AML-193 (cell line): ENCODE results near the gene TFB1M.
"Not testable (repeated sequence)": the region's sequence is repeated elsewhere in the genome, so short reads cannot be mapped to it uniquely, and the experiment has no call there.

Source experiments
- DNase-seq, 2 experiments: peaks; one replicate each; lab custom pipeline; 2025; lab: John Stamatoyannopoulos, UW

The TFB1M gene

DNA sequence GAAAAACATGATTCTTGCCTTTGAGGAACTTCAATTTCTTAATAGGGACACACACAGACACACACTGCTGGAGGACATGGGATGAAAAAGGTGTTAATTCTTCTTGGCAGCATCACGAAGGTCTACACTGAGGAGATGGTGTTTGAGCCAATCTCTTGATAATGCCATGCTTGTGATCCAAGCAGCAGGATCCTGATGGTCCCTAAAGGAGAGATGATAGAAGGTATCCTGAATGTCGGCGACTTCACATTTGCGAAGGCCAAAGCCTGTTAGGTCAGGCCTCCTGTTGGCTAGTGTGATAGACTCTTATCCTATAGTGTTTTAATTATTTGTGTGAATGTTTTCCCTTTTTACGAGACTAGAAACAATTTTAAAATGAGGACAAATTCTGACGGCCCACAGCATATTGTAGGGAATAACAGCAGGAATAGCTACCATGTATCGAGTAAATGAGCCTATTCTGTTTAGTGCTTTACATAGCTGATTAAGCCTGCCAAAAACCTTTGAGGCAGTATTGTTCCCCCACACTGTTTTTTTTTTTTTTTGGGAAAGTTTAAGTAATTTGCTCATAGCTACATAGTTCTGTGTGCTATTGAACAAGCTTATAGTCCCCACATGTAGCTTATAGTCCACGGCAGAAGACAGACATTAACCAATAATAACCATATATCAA lies 15.3 kb upstream of the TFB1M start:
- no peak for DNase-seq

DNA sequence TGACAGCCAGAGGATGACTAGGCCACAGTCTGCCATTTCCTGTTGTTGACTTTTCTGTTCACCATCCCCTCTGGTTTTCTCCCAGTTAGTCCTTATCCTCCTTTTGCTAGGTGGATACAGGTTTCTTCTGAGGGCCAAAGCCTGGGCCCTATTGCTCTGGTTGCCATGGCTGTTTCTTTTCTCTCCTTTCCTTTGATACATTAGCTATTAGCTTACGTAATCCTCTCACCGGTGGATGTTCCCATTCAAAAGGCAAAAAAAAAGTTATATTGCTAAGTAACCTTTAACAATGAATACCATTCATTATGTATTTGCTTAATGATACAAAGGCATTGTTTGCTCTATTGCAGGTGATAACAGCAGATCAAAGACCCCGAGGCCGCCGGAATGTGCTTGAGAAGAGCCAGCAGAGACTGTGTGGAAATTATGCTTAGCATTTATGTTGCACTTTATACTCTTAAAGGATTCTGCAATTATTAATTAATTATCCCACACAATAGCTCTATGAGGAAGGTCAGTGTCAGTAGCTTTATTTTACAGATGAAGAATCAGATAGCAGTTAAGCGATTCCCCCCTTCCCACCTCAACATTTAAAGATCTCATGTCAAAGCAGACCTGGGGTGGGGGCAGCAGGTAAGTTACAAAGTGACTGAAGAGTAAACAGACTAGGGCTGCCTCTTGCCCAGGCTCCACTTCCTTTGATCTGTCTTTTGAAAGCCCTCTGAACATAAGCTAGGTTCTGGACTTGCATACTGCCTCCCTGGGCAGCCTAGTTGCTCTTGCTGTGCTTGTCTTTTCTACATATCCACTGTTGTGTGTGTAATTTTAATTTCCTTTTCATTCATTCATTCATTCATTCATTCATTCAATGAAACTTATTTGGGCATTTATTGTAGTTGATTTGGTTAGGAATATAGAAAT lies 14.5 kb upstream of the TFB1M start:
- DNase-seq, result no peak

DNA sequence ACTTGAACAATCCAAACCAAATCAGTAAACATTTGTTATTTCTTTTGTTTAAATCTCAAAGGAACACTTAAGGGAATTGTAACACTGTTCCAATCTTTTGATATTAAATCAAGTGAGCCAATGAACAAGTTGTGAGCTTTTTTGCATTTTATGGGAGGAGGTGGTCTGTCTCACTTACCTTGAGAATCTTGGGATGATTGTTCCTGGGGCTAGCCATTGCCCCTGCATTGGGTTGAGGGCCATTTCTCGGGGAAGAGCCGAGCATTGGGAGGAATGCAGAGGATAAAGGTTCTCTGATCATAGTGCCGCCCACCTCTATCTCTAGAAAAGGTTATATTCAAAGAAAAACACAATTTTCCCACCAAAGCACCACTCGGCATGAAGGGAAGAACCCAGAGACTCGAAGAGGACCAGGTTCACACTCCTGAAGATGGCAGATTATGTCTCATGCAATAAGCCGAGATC lies 13.8 kb upstream of the TFB1M start:
- DNase-seq, result no peak

DNA sequence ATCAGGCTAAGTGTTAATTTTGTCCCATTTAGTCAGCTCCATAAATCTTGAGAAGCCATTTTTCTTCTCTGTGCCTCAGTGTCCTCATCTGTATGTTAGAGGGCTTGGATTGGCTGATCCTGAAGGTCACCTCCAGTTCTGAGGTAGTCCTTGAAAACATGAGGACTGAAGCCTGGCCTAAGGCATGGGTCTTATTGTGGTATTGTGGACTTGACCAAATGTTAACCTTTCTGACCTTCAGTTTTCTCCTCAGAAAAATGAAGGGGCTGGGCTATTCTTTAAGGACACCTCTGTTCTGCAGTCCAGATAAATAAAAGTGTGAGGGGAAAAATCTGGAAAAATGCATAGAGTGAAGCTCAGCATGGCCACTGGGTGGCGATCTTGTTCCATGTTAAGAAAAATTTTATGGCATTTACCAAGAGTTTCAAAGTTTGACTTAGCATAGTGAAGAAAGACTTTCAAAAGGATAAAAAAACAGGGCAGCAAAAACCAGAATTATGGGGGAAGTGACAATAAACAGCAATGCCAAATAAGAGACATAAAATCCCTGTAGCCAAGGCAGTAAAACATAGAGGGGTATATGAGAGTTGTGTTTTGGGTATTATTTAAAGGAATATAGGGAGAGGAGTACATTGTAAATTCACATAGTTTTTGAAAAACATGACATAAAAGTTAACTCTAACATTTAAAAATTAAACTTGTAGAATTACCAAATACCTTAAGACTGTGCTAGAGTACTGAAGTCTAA lies 13.2 kb upstream of the TFB1M start:
- peak; percentile 75 to 86 for DNase-seq

DNA sequence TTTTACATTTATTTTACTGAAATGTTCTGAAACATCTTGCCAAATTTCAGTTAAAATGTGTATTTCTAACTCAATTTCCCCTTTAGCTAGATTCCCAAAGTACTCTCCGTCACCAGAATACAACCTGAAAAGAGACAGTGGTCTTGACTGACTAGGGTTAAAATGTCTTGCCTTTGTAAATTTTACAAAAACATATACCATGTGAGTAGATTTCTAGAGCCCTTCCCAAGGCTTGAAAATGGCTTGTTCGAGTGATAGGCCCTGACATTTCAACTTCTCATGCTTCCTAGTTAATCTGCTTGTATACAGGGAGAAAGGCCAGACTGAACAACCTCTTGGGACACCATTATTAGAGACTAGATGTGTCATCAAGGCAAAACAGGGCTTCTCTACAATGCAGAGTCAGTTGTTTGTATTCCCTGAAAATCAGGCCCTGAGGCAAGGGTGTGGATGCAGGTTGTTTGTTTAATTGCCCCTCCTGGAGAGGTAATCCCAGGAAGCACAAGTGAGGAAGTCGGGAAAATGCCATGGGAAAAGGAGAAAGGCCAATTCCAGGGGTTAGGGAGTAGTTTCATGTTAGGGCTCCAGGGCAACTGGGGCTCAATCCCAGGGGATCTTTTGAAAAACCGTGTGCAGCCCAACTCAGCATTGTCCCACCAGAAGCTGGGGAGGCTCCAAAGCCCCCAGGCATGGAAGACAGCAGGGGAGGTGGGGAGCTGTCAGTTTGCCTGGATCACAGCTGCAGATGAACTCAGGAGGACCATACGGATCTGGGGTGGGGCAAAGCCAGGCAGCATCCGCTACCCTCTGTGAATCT lies 11.6 kb upstream of the TFB1M start:
- DNase-seq, result no peak

DNA sequence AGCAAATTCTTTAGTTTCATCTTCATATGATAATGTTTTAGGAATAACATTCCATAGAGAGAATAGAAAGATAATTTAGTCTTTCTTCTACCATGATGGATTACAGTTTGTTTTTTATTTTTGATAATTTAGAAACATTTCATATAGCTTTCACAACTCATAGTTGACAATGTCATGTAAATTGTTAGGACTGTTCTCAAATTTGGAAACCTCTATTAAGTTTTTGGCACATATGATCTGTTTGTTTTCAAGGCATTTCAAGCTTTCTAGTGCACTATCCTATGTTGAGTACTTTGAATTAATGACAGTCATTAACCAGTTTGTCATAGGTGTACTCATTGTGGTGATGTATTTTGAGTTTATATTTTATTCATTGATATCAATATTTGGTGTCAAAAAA lies 10.7 kb upstream of the TFB1M start:
- no peak for DNase-seq

DNA sequence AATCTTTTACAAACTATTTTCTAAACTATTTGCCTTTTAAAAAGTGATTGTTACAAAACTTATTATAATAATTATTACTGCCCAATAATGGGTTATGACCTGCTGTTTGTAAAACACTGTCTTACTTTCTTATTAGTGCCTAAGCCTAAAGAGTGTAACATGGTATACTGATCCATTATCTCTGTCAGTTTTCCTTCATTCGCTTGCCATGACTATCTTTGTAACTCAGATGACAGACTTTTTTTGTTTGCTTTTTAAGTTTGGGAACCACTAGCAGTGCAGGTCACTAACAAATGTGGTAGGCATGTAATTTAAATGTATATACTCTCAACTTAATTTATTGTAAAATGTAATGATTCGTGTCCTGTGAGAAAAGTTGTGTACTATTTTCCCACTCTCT lies 9.9 kb upstream of the TFB1M start:
- DNase-seq, result no peak

DNA sequence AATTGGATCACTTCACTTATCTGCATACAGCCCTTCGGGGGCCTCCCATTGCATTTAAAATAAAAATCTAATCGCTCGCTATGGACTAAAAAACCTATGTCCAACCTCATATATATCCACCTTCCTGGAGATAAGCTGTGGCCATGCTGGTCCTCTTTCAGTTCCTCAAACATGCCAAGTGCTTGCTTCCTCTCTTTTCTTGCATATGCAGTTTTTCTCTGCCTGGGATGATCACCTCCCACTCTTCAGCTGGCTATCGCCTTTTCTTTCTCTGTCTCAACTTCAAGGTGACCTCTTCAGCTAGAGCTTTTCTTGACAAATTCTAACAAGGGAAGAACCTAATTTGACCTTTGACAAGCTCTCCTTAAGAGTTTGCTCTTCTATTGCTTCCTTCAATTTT lies 5.6 kb upstream of the TFB1M start:
- DNase-seq, result peak; percentile 41 to 64

DNA sequence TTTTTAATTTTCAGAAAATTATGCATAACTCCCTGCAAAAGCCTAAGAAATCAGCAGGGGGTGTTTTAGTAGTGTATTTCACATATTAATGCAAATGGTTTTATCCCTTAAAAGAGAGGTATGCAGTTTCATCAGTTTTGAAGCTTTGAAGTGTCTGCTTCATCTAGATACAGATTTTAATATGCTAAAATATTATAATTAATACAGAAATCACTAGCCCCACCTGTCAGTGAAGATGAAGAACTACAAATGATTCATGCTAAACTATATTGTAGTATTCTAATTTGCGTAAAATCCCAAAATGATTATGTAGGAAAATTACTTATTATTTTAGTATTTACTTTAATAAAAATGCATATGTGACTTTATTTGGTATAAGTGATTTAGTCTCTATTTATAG lies 2.9 kb upstream of the TFB1M start:
- peak; percentile 11 to 39 for DNase-seq

DNA sequence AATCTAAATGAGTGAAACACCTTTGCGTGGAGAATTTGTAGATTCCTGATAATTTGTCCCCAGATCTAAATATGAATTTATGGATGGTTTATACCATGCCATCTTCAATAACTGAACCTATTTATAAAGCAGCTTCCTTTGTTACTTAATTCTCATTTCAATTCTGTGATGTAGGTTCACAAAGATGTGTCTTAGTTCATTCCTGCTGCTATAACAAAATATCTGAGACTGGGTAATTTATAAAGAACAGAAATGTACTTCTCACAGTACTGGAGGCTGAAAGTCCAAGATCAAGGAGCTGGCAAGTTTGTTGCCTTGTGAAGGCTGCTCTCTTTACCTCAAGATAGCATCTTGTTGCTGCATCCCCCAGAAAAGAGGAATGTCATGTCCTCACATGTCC lies 2.1 kb upstream of the TFB1M start:
- DNase-seq, result no peak

DNA sequence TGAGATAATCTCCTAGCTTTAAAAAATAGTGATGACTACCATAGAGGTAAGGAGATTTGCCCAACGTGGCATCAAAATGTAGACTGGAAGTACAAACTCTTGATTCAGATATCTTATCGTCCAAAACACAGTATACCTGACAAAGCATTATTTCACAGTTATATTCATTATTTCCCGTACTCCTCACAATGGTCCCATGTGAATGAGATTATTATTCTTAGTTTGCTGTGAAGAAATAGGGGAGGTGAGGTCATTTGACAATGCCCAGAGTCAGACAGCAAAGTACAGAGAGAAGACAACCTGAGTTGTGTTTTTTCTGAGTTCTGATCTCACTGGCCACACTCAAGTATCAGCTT lies 1.2 kb upstream of the TFB1M start:
- peak; percentile 25 to 33 for DNase-seq

DNA sequence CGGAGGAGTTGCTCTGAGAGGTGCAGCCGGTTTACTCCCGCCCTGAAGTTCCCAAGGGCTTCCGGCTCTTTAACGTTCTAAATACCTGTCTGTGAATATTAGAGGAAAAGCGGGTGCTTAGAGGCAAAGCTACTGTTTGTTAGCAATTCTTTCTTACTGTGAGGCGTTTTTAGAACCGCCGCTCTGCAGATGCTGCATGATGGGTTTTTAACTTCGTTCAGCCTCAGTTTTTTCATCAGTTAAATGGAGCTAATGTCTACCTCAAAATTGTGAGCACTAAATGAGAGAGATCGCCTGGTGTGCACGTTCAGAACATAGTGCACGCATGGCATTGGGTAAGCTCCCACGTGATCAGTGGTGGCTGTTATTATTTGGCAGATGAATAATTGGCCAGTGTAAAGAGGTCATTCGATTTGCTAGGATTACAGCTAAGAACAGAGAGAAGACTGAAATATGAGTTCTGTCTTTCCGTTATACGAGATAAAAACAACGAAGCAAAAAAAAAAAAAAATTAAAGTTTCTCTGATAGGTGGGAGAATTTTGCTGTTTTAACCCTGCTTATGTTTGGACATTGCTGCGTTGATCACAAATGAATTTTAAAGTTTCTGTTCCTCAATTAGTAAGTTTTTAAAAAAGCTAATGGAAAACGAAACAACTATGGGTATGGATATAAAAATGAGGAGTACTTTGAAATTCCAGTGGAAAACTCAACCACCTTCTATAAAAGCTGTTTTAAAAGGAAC lies 660 bp upstream of the TFB1M start:
- peak; percentile 97 to 98 for DNase-seq

DNA sequence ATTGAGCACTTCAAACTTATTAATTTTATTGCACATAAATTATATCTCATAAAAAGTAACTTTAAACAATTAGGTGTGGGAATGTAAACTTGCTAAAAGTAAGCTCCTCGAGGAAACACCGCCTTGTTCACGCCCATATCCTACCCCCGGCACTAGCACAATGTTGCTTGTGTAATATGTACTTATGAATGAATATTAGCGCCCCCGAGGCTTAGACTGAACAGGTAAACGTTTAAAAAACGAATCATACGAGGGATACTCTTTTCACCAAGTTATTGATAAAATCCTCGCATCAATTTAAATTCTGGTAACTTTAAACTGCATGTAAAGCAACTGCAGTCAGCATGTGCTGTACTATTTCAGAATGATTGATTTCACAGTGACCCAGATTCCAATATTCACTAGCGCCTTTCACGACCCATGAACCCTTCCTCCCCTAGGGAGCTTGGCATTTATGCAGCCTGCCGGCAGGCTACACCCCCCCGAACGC lies 637 bp downstream of the TFB1M start:
- DNase-seq, result peak; percentile 24 to 37

DNA sequence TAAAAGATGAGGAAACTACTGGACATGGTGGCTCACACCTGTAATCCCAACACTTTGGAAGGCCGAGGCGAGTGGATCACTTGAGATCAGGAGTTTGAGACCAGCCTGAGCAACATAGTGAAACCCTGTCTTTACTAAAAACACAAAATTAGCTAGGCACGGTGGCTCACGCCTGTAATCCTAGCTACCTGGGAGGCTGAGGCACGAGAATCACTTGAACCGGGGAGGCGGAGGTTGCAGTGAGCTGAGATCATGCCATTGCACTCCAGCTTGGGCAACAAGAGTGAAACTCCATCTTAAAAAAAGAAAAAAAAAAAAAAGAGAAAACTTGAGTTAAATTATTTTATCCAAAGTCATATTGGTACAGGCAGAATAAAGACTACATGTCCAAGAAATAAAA lies 1.3 kb downstream of the TFB1M start:
- not testable (repeated sequence) for DNase-seq

DNA sequence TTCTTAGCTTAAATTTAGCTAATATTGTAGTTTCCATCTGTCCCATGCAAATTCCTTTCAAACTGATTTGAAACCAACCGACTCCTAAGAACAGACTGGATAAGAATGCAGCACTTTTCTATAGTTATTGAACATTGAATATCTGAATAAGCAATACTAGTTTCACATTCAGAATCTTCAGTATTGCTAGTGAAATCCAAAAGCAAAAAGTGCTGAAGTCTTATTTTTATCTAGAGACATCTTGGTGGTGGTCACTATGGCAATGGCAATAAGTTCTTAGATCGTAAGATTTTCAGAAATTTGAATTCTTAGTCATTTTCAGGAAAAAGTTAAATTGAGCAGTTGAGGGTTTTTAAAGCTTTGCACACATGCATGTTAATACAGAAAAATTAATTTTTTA lies 2.7 kb downstream of the TFB1M start:
- no peak for DNase-seq

DNA sequence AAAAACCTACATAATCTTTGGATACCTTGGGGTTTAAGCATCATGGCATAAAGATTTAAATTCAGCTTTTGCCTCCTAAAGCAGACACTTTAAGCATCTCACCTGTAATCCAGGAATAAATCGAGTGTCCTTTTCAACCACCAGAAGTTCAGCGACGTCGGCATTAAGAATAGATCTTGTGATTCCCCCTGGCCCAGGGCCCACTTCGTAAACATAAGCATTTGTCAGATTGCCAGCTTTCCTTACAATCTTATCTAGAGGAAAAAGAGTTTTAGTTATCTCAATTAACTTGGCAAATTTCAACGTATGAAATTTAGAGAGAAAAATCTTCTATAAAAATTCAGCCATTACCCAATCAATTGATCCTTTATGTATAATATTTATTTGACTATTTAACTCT lies 3.2 kb downstream of the TFB1M start:
- DNase-seq, result no peak

DNA sequence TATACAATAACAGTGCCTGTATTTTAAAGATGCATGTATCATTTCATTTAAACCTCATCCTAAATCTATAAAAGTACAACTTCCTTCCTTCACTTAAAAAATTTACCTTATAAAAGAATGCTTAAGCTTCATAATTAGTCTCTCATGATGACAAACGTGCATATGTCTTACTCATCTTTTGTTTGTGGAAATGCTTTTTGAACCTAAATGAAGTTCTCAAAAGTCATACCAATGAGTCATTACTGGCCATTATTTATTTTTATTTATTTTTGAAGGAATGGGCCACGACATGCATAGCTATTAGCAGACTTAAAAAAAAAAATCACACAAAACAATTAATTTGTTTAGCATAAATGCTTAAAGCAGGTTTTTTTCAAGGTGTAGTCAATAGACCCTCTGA lies 3.7 kb downstream of the TFB1M start:
- no peak for DNase-seq

DNA sequence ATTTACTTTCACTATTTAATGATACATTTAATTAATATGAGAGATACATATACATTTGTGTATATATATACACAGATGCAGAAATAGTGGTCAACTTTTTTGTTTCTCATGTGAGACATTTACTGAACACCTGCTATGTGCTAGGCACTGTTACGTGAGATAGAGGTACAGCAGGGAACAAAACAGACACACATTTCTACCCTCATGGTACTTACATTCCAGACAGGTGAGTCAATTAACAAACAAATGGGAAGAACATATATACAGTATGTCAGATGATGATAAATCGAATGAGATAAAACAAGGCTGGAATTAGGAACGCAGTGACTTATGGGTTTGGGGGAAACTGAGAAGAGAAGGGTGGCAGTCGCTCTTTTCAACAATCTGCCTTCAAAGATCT lies 5.1 kb downstream of the TFB1M start:
- DNase-seq, result no peak

DNA sequence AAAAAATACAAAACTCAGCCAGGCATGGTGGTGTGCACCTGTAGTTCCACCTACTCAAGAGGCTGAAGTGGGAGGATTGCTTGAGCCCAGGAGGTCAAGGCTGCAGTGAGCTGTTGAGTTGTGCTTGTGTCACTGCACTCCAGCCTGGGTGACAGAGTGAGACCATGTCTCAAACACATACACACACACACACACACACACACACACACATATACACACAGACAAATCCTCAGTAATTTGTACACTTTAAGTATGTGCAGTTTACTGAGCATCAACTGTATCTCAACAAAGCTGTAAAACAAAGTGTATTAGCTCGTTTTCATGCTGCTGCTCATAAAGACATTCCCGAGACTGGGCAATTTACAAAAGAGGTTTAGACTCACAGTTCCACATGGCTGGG lies 7.3 kb downstream of the TFB1M start:
- DNase-seq, result no peak

DNA sequence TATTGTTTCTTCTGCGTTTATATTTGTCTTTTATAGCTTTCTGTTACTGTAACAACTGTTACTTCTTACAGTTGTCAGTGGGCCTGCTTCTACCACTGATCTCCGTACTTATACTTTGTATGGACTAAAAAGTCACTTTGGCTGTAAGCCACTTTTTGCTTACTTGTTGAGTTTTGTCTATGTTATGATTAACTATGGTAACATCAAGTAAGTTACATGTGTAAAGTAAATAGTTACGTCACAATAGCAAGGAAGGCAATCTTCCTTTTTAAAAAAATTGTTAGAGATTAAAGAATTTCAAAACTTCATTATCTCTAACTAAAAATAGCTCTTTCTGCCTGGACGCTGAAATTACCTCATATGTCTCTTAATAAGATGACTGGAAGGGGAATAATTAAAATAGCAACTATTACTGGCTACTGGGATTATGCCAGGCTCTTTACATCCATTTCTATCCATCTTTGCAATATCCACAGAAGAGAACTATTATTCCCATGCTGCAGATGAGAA lies 10.9 kb downstream of the TFB1M start:
- no peak for DNase-seq

DNA sequence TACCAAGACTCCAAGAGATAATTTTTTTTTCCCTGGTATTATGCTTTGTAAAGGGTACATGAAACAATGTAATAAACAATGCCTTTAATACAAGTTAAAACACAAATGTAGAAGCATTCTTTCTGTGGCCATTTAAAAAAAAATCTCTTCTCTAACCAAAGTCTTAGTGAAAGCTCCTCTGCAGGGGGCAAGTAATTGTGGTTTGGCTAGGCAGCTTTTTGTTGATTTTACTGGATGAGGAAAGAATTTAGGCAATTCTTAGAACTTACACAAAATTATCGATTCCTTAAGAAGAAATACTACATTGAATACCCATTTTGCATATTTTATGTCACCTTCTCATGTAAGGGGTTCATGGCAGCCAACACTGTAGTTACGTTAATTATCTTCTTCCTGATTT lies 12.4 kb downstream of the TFB1M start:
- DNase-seq, result no peak
